HEK293T (cell line): ENCODE data around the gene CLCF1.

Experiments used
- BHLHE40 ChIP-seq: fragments of 450-650 bp; IDR thresholded peaks from 2 replicates; pipeline ENCODE4 v1.6.1; 2016; ENCODE audit warnings: mild to moderate bottlenecking, moderate library complexity, borderline replicate concordance
- CTBP1 ChIP-seq: fragments of 450-650 bp; IDR thresholded peaks from 2 replicates; pipeline ENCODE4 v1.6.1; 2016; ENCODE audit warnings: borderline replicate concordance
- ELF4 ChIP-seq: fragments of 450-650 bp; IDR thresholded peaks from 2 replicates; pipeline ENCODE4 v1.6.1; 2017; ENCODE audit warnings: antibody characterized with exemption
- FOXA1 ChIP-seq: fragments of 450-650 bp; IDR thresholded peaks from 2 replicates; pipeline ENCODE4 v1.6.1; 2016; ENCODE audit warnings: mild to moderate bottlenecking
- FOXK2 ChIP-seq: fragments of 450-650 bp; IDR thresholded peaks from 2 replicates; pipeline ENCODE4 v1.6.1; 2016; ENCODE audit warnings: mild to moderate bottlenecking
- FOXM1 ChIP-seq: fragments of 450-650 bp; IDR thresholded peaks from 2 replicates; pipeline ENCODE4 v1.6.1; 2017; ENCODE audit warnings: mild to moderate bottlenecking, borderline replicate concordance
- L3MBTL2 ChIP-seq: fragments of 450-650 bp; conservative IDR thresholded peaks from 2 replicates; pipeline ENCODE4 v1.6.1; 2016; ENCODE audit warnings: mild to moderate bottlenecking
- LEF1 ChIP-seq: fragments of 450-650 bp; IDR thresholded peaks from 2 replicates; pipeline ENCODE4 v1.6.1; 2017; ENCODE audit warnings: mild to moderate bottlenecking, borderline replicate concordance
- NFRKB ChIP-seq: fragments of 450-650 bp; IDR thresholded peaks from 2 replicates; pipeline ENCODE4 v1.6.1; 2016; ENCODE audit warnings: mild to moderate bottlenecking, moderate library complexity
- SP1 ChIP-seq: fragments of 450-650 bp; IDR thresholded peaks from 2 replicates; pipeline ENCODE4 v1.6.1; 2017
- SUZ12 ChIP-seq: fragments of 450-650 bp; IDR thresholded peaks from 2 replicates; pipeline ENCODE4 v1.6.1; 2016; ENCODE audit warnings: mild to moderate bottlenecking
- TARDBP ChIP-seq: fragments of 450-650 bp; IDR thresholded peaks from 2 replicates; pipeline ENCODE4 v1.6.1; 2016
- ZNF384 ChIP-seq: fragments of 450-650 bp; IDR thresholded peaks from 2 replicates; pipeline ENCODE4 v1.6.1; 2016
- TF ChIP-seq, protein P1 (sequence below): fragments of 450-650 bp; IDR thresholded peaks from 2 replicates; pipeline ENCODE4 v1.6.1; 2016

DNA sequence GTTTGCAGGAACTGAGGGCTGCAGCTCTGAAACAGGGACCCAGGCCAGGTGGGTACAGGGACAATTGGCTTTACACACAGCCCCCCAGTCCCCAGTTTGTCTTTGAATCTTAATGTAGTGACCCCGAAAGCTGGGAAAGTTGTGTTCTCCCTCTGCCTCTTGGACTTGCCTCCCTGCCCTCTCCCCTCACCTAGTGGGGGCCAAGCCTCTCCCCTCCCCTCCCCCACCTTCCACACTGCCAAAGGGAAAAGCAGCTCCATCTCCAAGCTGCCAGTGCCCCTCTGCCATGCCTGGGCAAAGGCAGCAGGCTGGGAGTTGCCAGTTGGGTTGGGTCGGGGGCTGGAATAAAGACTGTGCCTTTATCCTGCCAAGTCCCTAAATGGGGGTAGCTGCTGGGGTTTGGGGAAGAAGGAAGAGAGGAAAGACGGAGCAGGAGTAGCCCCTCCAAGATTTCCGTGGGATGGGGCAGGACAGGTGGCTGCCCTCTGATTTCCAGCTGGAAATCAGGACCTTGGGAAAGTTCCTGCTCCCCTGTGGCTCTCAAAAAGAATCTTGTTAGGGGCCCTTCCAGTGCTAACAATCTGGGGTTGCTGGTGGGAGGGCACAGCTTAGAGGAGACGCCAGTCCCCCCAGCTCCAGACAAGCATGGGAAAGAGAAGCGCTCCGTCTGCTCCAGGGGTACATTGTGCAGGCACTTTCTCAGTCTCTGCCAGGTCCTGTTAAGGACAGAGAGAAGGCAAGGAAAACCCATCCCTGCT lies 2.8 kb upstream of the CLCF1 start:
- no peak for TF ChIP-seq FOXM1
- no peak for TF ChIP-seq NFRKB
- TF ChIP-seq CTBP1, result no peak
- TF ChIP-seq FOXA1, result no peak
- no peak for TF ChIP-seq FOXK2
- no peak for TF ChIP-seq SUZ12
- no peak for TF ChIP-seq TARDBP
- TF ChIP-seq ZNF384, result no peak
- no peak for TF ChIP-seq SP1
- TF ChIP-seq BHLHE40, result no peak
- TF ChIP-seq ELF4, result no peak
- no peak for TF ChIP-seq L3MBTL2
- TF ChIP-seq, protein P1, sequence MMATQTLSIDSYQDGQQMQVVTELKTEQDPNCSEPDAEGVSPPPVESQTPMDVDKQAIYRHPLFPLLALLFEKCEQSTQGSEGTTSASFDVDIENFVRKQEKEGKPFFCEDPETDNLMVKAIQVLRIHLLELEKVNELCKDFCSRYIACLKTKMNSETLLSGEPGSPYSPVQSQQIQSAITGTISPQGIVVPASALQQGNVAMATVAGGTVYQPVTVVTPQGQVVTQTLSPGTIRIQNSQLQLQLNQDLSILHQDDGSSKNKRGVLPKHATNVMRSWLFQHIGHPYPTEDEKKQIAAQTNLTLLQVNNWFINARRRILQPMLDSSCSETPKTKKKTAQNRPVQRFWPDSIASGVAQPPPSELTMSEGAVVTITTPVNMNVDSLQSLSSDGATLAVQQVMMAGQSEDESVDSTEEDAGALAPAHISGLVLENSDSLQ, result no peak
- no peak for TF ChIP-seq LEF1
